GM12892 (cell line): ENCODE data around the gene VPS29.

ENCODE experiments used
- POLR2A ChIP-seq: IDR thresholded peaks from 2 replicates; pipeline ENCODE4 v1.6.1; 2011; ENCODE audit warnings: low read depth, low read length, control low read depth
- POLR2AphosphoS5 ChIP-seq: IDR thresholded peaks from 2 replicates; pipeline ENCODE4 v1.6.1; 2011; ENCODE audit warnings: low read depth, low read length, control low read depth
- TAF1 ChIP-seq: IDR thresholded peaks from 2 replicates; pipeline ENCODE4 v1.6.1; 2011; ENCODE audit warnings: low read depth, mild to moderate bottlenecking, control low read depth, low read length, borderline replicate concordance

DNA sequence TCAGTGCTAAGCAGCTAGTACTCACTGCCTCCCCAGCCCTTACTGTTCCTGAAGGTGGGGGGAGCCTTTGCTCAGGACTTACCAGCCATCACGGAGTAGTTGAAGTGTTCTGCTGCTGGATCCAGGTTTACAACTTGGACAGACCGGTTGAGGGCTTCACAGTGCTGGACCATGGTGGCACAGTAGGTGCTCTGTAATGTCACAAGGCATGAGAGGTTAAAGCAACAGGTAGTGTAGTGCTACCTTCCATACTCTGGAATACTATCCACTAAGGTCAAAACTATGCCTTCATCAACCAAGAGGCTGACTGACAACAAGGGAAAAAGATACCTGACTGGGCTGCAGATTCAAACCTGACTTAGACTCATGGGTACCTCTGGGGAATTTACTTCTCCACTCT is 36.9 kb downstream of the VPS29 start:
- TF ChIP-seq TAF1 (no peak), POLR2AphosphoS5 (no peak), POLR2A (no peak)
